GM21576 (cell line): Measurements from ENCODE around the gene ETDB.
A peak's percentile ranks its signal among the peaks of the same experiment; 100 is the strongest.
"Not testable (repeated sequence)": the region's sequence is repeated elsewhere in the genome, so short reads cannot be mapped to it uniquely, and the experiment has no call there.

Source experiments
- ATAC-seq: cut with Tn5 transposase; IDR thresholded peaks from one replicate; pipeline ENCODE4 v1.9.1; 2021; ENCODE audit warnings: mild to moderate bottlenecking, moderate library complexity; ENCODE audit not compliant: unreplicated experiment

Gene ETDB

DNA sequence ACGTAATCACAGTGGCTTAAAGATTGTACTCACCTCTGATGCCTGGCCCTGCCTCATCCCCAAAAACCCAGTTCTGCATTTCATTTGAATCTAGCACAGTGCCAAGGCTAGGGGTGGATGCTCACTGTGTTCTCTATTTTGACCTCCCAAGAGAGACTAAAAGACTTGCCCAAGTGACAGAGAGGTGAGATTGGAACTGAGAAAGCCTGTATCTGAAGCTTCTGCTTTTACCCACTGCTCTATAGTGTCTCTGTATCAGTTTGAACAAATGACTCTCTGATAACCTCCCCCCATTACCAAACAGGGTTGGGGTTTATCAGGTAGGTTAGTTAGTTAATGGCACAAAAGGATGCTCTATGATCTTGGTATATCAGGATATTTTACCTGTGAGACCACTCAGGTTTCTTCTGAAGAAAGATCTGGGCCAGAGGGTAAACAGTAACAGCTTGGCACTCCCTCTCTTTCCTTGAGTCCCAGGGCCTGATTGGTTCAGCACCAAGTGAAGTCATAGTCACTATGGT is at the start of gene ETDB:
TSS of gene ETDB (minus strand) at position 471 of the 521 bp plus-strand sequence. CDS start 1,265 bp downstream, outside the sequence.
- ATAC-seq: not testable (repeated sequence)

DNA sequence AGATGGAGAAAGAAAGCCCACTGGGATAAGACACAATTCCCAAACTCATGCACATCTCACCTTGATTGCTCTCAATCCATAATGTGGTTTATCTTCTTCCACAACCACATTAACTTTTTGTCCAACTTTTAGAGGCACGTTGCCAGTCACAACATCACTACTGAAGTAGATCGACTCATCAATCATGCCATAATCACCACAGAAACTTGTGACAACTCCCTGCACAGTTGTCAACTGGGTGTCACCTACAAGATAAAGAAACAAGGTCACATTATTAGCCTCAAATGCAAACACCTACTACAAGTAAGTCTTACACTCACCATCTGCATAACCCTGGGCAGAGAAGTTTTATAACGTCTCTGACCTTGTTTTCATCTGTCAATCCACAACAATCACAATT is 49.2 kb upstream of the ETDB start:
- not testable (repeated sequence) for ATAC-seq

DNA sequence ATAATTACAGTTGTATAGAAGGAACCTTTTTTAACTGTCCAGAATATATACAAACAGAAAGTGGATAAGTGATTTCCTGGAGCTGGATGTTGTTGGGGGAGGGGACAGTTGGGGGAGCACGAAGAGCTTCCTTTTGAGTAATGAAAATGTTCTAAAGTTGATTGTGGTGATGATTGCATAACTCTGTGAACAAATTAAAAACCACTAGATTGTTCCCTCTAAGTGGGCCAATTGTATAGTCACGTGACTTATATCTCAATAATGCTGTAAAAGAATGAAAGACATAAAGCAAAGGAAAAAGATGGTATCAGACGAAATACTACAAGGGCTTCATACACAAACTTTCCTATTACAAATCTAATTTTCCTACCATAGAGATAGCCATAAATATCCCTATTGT is 48.2 kb upstream of the ETDB start:
- ATAC-seq: no peak

DNA sequence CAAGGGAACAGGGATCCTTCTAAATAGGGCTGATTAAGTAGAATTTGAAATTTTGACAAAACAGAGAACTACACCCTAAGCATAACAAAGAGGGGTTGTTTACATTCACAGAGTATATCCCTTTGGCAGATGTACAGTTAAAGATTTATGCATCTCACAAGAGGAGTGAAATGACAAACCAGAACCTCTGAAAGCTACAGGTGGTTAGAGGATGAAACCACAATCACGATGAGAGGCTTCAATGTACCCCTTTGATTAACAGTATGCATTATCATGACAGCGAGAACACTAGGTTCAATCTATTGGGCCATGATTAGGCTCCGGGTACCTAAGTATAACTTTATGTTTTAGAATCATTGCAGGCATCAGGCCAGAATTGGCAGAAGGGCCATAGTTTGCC is 34.4 kb upstream of the ETDB start:
- ATAC-seq: not testable (repeated sequence)

DNA sequence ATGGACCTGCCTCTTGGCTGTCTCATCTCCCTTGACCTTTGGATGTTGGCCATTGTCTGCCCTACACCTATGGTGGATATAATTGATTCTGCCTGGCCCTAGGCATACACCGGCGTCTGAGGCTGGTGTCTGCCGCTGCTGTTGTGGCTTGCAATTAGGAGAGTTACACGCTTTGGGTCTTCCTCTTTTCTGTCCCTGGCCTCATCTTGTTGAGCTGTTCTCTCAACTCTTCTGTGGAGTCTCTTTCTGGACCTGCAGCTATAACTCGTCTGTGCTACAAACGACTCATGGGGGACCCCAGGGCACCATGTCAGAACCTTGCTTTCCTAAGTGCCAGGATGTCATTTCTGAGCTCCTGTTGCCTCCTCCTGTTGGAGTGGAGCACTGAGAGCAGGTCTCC is 5.8 kb upstream of the ETDB start:
- ATAC-seq: not testable (repeated sequence)

DNA sequence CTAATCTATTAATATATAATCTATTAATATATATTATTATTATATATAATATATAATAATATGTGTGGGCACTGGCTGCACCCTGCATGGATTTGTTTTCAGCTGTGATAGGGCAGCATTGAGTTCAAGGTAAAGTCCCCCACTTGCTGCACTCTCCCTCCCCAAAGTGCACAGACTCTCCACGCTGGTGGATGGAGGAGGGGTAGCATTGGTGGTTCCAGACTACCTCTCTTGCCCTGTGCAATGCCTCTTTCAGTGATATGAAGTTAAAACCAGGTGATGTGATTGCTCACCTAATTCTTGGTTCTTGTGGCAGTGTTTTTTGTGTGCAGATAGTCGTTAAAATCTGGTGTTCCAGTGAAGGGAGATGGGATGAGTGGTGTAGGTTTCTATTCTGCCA is 4.3 kb downstream of the ETDB start:
- ATAC-seq: not testable (repeated sequence)

DNA sequence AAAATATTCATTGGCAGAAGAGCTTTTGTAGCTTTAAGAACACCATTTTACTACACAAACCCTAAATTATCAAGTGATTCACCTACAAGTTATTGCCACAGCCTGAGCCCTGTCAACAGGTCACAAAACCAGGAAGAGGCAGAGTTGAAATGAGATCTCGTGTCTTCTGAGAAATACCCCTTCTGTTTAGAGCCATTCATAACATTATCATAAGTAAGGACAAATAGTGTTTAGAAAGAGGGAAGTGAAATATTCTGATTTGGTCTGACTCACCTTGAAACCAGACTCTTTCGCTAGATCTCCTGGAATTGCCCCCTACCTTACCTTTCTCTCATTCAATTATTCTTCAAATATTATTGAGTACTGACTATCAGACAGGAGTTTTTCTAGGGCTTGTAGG is 5.9 kb downstream of the ETDB start:
- peak; percentile 99 for ATAC-seq

DNA sequence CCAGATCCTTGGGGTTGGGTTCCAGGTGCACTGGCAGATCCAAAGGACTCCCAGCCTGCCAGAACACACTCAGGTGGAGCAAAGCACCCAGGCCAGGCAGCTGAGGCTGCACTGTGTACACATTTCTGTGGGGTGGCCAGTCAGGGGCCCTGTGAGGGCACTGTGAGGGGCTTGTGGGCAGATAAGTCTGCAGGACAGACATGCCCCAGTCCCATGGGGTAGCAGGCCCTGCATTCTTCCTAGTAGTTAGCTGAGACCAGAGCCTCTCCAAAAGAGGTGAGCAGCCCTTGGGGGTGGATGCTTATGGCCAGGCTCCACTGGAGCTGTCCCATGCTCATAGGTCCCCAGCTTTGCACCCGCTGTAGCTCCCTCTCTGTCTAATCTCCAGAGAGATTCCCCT is 7.6 kb downstream of the ETDB start:
- ATAC-seq: no peak

DNA sequence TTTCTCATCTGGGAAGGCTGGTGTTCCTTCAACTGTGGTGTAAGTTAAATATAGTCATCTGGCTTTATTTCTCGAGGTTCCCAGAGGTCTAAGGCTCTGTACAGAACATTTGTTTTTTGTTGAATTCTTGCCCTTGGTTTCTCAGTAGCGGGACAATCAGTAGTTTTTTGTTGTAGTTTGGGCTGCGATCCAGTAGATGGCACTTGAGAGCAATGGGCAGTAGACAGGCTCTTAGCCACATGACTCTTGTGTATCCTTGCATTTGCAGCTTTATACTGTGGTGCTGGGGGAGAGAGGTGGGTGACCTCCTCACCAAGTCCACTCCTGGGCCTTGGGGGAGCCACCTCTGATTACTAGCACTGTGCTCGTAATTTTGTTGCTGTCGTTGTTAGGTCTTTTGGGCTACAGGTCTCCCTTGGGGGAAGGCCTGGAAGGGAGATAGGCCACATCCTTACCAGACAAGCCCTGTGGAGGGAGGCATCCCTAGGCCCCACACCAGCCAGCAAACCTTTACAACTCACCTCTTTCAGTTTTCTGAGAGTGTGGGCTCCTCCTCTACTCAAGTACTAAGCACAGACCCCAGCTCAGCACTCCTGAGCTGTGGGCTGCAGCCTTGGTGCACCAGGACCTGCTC is 8.1 kb downstream of the ETDB start:
- peak; percentile 32 for ATAC-seq

DNA sequence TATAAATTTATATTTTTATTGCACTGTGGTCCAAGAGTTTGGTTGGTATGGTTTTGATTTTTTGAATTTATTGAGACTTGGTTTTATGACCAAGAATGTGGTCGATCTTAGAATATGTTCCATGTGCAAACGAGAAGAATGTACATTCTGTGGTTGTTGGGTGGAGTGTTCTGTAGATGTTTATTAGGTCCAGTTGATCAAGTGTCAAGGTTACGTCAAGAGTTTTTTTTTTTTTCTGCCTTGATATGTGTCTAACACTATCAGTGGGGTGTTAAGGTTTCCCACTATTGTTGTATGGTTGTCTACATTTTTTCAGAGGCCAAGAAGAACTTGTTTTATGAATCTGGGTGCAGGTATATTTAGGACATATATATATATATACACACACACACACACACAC is 10.8 kb downstream of the ETDB start:
- ATAC-seq: no peak

DNA sequence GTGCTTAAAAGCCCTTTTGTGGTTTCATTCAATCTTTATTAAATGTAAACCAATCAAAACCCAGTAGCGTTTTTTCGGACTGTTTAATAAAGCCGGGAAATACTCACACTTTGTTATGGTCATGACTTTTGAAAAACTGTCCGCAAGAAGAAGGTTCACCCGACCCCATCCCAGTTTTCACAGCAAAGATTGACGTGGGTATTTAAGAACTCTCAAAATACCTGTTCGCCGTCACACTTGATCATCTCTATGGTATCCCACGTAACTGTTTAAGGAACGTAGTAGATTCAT is 20.9 kb downstream of the ETDB start:
- no peak for ATAC-seq

DNA sequence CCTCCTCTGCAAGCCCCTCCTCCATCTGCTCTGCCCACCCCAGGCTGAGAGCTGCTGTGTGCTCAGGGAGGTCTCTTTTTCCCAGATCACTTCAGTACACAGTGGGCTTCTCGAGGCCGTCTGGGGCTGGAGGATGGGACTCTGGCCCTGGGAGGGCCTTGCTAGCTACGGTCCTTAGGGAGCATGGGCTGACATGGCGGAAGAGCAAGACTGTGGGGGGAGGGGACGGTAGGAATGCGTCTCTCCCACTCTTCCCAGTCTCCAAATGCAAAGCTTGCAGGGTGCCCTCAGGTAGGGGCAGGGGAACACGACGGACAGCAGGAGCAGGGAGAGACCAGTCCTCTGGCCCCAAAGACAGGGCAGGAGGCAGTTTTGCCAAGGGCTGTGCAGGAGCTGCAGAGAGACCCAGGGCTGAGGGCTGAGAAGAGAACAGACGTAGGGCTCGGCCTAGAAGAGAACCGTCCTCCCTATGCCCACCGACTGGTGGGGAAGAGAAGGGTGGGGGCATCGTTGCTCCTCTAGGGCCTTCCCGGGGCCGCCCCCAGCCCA is 23.1 kb downstream of the ETDB start:
- ATAC-seq: not testable (repeated sequence)

DNA sequence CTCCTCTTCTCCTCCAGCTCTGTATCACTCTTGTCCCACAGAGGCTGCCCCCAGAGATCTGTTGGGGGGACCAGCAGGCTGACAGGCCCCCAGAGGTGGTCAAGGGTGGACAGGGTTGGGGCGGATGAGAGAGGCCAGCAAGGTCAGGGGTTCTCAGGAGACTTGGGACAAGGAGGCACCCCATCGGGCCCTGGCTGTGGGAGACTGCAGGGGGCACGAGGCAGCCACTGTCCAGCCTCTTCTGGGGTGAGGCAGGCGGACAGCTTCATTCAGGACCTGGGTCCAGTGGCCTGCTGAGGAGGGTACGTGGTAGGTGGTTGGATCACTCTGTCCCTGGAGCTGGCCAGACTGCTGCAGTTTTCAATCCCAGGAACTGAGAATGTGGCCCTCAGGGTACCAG is 24.6 kb downstream of the ETDB start:
- no peak for ATAC-seq

DNA sequence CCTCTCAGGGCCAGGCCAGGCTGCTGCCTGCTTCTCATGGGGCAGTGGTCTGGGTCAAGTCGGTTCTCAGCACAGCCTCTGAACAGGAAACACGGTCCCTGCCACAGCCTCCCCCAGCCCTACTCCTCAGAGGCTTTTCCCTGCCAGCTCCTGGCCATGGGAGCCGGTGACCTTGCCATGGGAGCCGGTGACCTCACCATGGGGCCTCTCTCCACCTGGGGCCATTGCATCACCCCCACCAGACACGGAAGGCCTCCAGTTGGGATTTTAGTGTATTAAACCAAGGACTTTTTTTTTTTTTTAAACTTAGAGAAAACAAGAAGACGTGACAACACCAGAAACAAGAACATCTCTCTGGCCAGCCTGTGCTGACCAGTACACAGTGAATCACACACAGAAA is 25.6 kb downstream of the ETDB start:
- ATAC-seq: no peak

DNA sequence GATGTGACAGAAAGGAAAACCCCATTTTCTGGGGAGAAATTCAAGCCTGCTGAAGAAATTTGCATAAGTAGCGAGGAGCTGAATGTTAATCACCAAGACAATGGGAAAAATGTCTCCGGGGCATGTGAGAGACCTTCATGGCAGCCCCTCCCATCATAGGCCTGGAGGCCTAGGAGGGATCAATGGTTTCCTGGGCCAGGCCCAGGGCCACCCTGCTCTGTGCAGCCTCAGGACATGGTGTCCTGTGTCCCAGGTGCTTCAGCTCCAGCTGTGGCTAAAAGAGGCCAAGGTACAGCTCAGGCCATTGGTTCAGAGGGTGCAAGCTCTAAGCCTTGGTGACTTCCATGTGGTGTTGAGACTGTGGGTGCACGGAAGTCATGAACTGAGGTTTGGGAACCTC is 31.2 kb downstream of the ETDB start:
- ATAC-seq: no peak

DNA sequence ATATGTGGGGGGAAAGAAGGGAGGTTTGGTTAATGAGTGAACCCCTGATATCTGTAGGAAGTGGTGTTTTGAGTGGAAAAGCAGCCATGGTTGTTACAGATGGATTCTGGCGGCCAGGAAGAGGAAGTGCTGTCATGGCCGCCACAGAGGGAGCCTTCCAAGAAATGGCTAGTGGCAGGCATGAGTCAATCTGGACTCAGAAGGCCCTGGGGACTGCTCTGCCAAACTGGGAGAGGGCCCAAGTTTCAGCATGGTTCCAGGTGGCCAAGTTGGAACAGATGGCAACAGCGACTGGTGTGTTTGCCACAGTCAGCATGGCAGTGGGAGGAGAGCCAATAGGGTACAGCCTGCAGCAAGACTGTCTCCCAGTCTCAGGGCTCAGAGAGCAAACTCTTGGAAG is 32.5 kb downstream of the ETDB start:
- no peak for ATAC-seq

DNA sequence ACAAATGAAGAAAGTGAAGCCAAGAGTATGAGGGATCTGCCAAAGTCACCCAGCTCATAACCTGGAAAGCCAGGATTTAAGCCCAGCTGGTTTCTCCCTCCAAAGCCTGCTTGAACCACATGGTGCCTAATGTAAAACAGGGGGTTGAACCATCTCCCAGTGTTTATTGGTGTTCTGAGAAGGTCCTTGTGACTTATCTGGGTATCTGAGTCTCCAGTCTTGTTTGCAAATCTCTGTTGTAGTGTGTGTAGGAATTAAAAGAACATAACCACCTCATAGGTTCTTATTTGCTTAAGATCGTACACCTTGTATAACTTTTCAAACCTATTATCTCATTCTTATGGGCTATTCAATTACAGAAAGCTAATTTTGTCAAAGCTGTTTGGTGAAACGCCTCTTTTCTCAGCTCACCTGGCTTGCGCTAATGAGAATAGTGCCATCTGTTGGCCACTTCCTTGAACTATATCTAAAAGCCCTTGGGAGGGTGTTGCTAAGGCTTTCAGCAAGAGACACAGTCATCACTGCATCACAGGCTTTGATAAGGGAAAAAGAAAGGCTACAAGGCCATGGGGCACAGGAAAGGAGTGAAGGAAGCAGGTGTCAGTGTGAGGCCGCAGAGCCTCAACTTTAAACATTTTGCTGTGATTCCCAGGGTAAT is 34.0 kb downstream of the ETDB start:
- peak; percentile 95 for ATAC-seq

DNA sequence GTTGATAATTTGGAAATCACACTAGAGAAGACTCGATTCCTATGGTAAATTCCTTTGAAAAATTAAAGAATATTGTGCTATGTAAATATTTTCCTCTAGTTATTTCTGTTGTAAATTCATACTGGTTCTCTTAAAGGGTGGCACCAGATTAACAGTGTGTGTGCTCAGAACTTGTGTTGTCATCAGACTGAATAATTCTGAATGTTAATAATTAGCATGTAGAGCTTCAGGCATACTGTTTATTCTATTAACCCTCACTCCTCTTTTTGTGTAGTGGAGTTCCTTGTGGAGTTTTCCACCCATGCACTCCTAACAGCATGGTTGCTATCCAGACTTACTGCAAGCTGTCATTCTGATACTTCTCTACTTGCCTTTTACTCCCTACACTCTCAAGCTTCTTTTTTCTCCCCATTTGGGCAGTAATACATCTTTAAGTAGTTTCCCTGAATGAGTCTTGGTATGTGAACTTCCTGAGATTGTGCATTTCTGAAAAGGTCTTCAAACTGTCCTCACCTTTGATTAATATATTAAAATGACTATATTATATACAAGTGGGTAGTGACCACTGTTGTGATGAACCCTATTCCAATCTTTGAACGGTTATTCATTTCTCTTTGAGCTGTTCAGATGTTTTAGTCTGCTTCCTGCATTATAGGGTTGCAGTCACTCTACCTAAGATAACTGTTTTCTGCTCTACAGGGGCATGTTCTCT is 38.5 kb downstream of the ETDB start:
- ATAC-seq: no peak
